Stimulated activated CD4-positive, alpha-beta T cell treated with anti-CD3 and anti-CD28 coated beads, Interleukin-15, amount 100 ng/mL, for 48 hours (primary cell): ENCODE results near the gene TAGLN2.

Experiments used
- DNase-seq, 2 donors: peaks; one replicate each; pipeline ENCODE4 v3.0.0-alpha.2; 2020; ENCODE audit warnings: low read depth in 2 of 2

TAGLN2 gene

DNA sequence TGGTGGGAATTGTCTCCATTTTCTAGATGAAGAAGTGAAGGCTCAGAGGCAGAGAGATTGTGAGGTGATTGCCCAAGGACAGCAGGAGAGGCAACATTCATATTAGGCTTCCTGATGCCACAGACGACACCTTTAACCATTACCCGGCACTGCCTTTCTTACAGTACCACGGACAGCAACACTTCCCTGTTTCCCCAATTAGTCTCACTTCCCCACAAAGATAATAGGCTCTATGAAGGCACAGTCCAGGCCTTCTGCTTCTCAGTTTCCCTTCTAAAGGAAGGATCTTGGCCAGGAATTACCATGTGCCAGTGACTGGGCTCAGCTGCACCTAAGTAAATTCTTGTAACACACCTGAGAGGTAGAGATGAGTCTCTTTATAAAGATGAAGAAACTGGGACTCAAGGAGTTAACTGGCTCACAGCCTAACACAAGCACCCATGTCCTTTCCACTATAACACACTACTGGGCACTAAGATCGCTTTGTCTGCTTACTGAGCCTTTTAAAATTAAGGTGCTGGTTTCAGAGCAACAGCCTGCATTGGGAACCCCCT, 10.5 kb upstream of the TAGLN2 start:
- DNase-seq, result no peak

DNA sequence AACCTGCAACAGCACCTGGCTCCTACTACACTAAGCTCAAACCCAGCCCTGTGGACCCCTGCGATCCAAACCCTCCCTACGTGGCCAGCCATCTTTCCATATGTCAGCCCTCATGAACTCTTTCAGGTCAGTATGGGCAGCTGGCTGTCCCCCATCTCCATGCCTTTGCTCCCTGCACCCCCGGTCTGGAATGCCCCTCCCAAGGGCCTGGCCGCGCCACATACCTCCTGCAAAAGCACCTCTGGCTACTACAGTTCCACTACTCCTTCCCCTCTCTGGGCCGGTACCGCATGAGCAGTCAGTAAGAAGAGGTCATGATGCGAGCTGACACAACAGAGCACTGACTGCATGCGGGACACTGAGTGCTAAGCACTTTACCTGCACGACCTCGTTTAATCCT, 10.0 kb upstream of the TAGLN2 start:
- no peak for DNase-seq

DNA sequence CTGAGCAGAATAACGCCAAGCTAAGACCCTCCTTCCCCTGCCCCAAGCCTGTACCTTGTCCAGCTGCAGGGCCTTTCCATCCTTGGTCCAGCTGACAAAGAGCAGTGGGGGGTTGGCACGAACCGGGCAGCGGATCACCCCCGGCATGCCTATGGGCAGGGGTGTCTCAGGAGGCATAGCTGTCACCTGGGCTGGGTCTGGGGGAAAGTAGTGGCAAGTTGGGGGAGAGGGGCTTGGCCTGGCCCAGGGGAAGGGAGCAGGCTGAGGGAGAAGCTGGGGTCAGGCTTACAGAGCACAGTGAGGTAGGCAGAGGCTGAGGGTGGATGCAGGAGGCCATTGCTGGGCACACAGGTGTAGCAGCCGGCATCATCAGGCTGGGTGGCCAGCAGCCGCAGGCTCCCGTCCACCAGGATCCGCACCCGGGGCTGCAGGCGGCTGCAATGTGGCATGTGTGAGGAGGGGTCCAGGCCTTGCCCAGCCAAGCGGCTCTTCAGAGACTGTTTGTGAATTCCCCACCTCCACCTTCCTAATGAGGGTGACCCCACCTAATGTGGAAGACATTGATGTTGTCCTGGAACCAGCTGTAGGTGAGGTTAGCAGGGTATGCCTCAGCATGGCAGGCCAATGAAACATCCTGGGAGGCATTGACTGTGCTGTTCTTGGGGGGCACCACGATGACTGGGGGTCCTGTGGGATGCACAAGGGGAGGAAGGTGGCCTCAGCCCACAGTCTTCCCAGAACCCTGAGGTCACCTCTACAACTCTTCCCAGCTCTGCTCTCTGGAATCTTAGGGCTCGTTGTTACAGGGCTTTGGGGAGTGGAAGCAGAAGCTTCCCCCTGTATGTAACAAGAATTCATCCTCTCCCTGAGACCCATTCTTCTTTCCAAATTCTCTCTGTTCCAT, 9.1 kb upstream of the TAGLN2 start:
- DNase-seq, result no peak

DNA sequence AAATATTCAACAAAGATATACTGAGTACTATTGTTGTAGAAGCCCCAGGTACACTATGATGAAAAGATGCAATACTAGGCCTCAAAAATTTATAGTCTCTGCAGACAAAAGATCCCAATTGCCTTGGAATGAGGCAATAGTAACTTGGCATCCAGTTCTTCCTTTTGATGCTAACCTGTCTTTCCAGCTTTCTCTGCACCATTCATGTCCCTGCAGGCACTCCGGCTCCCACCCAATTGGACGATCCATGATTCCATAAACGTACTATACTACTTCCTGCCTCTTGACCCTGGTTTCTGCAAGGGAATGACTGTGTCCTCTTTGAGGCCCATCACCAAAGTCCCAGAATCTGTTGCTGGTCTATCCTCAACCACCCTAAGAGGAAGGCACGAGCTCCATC, 8.0 kb upstream of the TAGLN2 start:
- no peak for DNase-seq

DNA sequence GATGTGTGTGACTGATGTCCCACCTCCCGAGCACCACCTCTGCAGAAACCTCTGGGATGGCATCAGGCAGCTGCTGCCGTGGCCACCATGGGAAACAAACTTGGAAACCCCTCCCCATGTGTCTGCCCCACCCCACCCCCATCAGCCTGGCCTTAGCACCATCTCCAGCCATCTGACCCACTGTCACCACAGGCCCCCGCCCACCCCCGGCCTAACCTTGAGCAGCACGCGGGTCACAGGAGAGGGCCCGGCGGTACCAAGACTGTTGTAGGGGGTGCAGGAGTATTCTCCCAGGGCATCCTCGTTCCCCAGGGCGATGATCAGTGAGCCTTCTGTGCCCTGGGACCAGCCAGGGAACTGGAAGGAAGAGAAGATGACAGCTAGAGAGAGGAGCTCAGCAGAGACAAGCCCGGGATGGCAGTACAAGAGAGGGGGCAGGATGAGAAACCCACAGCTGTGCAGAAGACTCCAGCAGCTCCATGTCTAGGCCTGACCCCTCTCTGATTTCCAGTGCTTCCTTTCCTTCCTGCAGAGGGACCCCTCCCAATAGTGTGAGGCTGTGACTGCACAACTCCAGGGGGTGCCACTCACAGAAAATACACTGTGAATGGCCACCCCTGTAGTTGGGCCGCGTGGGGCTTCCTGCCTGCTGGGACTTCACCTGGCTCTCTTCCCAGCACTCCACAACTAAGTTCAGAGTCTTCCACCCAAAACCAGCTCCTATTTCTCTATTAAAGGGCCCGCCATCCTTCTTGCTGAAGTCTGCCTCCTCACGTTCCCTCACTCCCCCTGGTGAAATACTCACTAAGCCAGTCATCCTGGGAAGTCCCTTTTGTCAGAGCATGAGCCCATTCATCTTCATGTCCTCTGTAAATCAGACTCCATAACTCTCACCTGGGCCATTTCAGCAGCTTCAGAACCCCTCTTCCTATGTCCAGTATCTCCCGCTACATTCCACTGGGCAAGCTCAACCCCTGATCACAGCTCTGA, 7.3 kb upstream of the TAGLN2 start:
- no peak for DNase-seq

DNA sequence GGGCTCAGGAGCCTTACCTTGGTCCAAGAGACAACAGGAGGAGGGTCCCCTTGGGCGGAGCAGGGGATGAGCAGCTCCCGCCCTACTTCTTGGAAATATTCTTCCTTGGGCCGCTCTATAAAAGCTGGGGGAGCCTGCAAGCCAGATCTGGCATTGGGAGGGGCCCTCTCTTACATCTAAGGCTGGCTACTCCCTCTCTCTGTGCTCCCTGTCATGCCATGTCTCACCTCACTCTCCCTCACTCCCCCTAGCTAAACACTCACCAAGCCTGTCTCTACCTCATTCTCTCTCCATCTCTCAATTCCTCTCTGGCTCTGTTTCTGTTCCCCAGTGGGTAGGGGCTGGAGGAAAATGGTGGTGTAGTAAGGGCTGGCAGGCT, 6.5 kb upstream of the TAGLN2 start:
- no peak for DNase-seq

DNA sequence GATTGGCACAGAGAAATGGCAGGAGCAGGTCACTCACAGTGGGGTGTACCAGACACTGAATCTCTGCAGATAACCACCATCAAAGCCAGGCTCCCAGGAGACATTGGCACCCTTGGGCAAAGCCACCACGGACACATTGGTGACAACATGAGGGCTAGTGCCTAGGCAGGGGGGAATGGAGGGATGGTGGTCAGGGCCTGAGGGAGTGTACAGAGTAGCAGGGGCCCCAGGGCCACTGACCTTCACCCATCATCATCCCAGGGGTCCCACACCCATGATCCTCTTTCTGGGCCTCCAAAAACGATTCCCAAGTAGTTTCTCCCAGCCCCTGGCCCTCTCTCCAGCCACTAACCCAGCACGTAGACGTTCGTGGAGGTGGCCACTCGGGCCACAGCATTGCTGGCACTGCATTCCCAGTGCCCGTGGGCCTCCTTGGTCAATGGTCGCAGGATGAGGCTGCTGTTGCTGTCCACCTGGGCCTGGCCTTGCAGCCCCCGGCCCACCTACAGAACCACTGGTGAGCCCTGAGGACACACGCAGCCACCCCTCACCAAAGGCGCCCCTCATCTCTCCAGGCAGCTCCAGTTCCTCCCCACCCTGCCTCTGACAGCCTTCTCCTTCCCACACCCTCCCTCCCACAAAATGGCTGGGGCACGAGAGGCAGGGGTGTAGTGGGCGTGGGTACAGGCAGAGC, 5.9 kb upstream of the TAGLN2 start:
- no peak for DNase-seq

DNA sequence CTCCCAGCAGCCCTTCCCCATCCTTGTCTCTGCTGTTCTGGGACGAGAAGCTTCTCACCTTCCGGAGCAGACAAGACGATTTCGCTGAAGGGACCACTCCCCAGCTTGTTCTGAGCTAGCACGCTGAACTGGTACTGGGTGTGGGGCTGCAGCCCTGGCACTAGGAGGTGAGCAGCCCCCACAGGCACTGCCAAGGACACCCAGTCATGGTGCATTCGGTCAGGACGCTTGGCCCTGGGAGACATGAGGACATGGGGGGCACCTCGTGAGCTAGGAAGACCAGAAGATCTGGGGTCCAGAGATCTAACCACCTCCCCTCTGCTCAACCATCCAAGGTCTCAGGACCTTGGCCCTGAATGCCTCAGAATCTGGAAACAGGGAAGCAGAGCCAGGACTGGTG, 5.3 kb upstream of the TAGLN2 start:
- no peak for DNase-seq

DNA sequence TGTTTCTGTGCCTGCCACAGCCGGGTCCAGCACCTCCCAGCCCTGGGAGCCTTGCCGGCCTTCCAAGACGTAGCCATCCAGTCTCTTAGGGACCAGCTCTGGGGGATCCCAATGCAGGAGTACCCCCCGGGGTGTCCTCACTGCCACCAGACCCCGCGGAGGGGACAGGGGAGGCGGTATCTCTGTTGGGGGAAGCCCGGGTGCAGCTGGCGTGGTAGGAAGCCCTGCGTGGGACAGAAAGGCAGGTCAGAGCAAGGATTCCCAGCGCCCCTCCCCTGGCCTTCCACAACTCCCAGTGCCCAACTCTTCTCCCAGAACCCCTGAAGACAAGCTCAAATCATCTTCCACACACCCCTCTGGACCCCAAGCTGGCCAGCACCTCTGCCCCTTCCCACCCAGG, 4.9 kb upstream of the TAGLN2 start:
- DNase-seq, result no peak

DNA sequence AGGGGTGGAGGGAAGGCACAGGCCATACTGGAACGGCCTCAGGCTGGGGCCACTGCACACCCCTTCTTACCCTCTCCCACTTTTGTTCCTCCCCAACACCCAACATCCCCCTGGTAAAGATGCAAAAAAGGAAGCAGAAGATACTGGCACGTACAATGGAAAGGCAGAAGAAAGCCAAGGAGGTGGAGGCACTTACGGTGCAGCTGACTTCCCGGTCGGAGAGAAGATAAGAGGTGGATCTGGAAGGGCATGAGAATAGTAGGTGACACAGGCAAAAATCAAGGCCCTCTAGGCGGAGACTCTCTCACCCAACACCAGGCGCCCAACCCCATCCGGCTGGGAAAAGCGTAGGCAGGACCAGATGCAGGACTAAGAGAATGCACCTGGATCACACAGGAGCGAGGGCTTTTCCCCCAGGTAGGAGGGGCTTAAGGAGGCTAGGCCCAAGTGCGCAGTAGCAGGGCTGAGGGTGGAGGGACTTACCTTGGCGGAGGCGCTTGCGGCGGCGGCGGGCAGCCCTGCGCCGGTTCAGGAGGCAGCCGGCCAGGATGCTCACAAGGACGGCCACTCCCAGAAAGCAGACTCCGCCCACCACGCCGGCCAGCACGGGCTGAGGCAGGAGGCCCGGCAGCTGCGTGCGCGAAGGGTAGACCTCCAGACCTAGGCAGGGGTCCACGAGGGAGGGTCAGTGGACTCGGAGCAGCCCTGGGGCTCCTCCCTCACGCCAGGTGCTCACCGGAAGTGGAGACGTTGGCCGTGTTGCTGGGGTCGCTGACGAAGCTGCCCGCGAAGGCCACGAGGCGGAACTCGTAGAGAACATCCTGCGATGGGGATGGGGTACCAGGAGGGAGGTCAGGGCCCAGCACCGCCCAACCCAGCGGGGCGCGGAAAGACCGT, 4.1 kb upstream of the TAGLN2 start:
- no peak for DNase-seq

DNA sequence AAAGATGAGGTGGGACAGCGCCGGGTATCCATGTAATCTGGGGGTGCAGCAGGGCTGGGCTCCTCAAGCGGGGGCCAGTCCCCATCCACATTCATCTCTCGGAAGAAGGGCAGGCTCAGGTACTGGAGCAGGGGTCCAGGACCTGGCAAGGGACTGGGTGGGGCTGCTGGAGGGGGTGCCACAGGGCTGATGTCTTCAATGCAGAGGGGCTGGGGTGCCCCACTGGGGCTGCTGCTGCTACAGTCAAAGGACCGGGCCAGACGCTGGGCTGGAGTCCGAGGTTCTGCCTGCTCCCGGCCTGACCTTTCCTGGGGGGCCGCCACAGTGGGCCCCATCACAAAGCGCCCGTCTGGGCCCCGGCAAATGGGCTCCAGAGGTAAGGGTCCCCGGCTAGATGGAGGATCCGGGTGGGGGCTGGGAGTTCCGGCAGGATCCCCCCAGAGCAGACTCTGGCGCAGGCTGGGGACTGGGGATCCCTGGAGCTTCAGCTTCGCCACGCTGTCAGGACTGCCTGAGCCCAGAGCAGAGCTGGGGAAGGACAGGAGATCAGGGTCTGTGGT, 3.3 kb upstream of the TAGLN2 start:
- DNase-seq, result no peak

DNA sequence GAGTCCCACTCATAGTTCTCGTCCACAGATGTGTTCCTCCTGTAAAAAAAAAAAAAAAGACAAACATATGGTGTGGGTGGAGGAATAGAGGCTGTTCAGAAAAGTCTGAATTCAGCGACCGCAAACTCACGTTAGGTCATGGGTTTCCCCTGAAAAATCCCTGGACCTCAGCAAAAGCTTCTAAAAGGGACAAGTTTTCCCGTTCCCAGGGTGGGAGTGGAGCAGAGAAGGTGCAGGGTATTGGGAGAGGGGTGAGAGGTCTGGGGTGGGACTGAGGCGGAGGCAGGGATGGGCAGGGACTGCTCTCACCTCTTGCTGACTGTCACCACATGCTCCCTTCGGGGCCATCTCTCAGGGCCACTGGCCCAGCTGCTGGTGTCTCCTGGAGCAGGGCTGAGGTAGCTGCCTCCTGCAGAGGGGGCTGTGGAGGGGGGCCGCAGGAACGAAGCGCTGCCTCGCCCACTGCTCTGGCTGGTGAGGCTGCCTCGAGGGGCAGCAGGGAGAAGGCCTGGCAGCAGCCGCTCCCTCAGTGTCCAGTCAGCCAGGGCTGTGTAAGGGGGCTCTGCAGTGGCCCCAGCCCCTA, 2.6 kb upstream of the TAGLN2 start:
- DNase-seq, result no peak

DNA sequence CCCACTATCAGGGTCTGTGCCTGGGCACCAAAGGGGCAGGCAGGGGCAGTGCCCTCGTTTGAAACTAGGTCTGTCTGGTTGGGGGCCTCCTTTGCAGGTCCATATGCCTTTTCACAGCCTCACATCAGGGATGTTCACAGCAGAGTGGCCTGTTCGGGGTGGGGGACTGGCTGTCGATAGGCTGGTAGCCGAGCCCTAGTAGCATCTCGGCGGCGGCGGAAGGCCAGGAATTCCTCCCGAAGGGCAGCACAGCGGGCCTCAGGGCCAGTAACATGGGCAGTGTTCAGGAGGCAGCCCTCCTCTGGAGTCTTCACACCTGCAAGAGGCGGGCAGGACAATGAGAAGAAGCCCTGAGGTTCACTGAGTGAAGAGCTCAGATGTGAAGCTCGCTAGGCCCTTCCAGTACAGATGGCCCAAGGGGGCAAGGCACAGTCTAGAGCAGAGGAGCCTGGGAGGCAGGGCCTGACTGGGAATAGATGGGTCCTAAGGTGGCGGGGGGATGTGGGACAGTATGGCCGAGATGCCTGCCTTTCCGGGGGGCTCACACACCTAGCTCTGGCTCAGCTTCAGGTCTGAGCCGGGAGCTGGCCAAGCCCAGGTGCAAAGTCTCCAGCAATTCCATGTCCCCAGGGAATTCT, 2.0 kb upstream of the TAGLN2 start:
- DNase-seq, result no peak

DNA sequence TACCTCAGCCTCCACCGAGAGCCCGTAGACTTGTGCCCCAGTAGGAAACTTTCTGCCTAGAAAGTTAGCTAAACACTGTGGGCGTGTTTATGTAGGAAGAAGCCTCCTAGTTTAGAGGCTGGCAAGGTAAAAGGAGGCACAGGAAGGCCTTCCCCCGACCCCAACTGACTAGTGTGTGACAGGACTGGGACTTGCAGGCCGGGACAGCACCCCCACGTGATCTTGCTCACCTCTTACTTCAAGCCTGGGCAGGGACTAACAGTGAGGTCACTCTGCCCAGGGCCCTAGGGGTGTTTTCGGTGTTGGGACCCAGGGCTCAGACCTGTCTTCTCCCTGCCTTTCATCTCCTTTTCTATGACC, 392 bp upstream of the TAGLN2 start:
- DNase-seq, result peak; percentile 35 to 44

DNA sequence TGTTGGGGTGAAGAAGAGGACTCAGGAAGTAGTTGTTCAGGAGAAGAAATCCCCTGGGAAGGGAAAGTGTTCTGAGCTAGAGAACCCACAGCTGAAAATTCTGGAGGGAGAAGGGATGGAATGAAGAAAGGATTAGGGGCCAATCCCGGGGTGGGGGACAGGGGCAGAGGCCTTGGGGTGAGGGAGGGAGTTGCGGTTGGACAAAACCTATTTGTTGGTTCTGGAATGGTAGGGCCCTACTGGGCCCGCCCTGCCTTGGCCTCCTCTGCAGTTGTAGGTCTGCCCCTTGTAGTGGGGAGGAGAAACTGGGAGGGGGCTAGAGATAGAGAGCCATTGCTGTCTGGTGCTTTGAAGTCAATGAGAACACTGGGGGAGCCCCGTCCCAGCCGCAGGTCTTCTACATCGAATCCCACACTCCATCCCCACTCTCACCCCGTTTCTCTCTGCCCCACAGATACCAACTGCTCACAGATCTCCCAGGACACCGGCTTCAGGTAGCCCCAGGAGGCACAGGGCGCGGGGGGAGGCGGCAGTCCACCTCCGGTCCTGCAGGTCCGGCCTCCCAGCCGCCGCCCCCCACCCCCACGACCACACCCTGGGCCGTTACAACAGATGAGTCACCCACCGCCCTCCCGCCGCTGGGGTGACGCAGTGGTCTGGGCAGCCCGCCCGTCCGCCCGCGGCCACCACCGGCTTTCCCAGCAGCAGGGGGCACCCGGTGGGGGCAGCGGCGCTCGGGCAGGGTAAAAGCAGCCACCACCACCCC, 1.1 kb downstream of the TAGLN2 start:
- peak; percentile 44 for DNase-seq

DNA sequence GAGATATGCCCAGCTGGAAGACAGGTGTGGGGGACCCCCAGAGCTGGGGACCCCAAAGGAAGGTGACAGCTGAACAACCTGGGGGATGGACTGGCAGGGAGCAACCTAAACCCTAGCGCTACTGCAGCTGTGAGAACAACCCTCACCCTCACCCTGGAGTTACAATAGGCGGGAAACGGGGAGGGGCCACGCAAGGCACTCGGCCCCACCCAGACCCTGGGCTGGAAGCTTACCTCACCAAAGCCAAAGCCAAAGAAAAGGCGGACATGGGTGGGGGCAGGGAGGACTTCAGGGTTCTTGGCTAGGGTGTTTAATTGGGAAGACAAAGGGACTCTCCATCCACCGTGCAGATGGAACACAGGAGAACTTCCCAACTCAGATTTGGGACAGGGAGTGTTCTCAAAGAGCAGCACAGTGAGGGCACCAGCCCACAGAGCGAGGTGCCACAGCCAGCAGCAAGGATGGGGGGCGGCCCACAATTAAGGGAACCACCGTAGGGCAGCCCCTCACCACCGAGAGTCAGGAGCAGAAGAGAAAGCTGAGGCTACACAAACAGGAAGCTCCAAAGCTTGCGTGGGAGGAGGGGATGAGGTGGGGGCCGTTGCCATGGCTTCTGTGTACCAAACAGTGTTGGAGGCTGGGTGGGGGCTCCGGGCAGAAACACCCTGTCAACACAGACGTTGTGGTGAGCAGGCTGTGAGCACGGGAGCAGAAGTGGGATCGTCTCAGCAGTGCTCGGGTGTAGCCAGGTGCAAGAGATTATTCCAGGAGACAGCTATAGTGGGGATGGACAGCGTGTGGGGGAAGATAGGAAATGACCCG, 1.9 kb downstream of the TAGLN2 start:
- peak; percentile 76 to 77 for DNase-seq

DNA sequence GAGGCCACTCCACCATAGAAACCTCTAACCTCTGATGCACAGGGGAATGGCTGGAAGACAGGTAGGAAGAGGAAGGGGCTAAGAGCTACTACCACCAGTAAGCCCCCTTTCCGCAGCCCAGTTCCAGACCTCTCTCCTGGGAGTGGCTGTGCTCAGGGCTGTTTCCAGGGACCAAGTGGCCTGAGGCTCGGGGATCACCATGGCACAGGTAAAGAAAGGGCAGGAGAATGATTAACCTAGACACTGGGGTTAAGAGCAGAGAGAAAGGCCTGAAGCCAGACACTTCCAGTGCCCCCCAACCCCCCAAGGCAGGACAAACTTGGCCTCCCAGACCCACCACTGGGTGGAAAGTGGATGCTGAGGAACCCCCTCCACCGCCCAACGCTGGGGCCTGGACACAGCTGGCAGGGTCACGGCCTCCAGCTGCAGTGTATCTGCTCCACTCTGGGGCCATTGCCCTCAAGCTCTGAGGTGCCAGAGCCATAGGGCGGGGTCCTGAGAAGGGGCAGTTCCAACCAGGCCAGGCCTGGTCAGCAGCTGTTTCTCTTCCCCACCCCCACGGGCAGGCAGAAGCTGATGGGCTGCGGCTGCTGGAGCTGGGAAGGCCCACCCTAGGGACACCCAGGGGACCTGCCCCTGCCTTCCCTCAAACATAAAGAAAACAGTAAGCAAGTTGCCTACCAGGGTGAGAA, 2.6 kb downstream of the TAGLN2 start:
- DNase-seq, result no peak
